ENCODE data around the gene SH2D4B.

DNA sequence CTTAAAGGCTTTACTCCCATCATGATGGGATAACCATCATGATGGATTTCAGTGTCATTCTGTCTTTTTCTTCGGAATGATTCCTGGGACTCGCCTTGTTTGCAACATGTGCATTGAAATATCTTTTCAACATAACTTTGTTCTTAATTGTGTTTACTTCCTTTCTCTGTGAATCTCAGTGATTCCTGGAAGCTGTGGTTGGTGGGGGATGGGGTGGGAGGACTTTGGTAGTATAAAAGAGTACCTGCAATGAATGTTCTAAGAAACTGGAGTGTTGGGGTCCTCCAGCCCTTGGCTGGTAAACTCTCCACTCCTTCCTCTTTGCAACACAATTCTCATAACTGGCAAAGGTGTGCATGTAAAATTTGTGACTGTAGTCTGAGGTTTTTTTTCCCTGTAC lies 11.5 kb upstream of the SH2D4B start:
- TF ChIP-seq CTCF (IDR thresholded peaks at IDR 0.05) (no peak), POLR2A (IDR thresholded peaks at IDR 0.05) (no peak)

Measured in tibial nerve (tissue), 3 donors.